Peyer's patch (tissue), 4 donors: ENCODE results near the gene MAD1L1.

Source experiments
- POLR2A ChIP-seq, 2 donors: fragments of 450-650 bp; IDR thresholded peaks; one replicate each; pipeline ENCODE4 v1.5.1; 2017; ENCODE audit warnings: antibody characterized with exemption in 2 of 2, mild to moderate bottlenecking in 2 of 2, moderate library complexity in 2 of 2
- TF ChIP-seq, protein P1 (sequence below), 6 experiments: fragments of 450-650 bp in 4 of 6; fragments of 200-600 bp in 2 of 6; sonication (generic) in 1 of 6; IDR thresholded peaks; one replicate each; pipeline ENCODE4 v1.5.1; 2017 to 2019; ENCODE audit warnings: antibody characterized with exemption in 6 of 6, mild to moderate bottlenecking in 3 of 6, moderate library complexity in 1 of 6

DNA sequence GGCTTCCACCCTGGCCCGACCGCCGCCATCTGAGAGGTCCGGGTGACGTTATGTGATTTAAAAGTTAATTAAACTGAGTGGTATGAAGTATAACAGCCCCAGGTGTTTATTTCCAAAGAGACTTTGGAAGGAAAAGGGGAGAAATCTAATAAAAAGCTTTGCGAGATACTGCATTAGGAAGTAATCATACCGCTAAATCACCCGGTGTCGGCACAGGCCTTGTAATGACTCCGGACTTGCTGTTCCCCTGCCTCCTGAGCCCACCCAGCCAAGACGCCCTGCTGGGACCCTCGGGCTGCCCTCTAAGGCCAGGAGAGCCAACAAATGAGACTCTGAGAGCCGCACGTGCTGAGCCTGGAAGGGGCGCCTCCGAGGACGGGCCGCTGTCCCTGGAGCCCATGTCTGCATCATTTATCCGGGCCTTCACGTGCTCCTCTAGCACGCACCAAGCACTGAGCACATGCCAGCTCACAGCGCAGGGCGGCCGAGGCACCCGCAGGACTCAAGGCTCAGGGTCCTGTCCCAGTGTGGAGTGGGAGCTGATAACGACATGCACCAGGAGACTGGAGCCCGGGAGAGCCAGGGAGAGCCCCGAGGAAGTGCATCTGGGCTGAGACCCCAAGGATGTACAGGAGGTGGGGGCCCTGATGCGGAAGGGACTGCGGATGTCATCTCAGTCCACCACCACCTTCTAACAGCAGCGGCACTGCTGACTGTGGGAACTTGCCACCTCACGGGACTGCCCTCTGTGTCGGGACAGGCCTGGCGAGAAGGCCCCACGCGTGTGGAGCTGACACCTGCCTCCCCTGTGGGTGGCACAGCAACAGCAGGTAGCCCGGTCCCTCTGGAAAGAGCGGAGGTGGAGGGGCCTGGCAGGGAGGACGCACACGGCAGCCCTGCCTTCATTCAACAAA is 380.0 kb downstream of the MAD1L1 start:
- TF ChIP-seq, protein P1, sequence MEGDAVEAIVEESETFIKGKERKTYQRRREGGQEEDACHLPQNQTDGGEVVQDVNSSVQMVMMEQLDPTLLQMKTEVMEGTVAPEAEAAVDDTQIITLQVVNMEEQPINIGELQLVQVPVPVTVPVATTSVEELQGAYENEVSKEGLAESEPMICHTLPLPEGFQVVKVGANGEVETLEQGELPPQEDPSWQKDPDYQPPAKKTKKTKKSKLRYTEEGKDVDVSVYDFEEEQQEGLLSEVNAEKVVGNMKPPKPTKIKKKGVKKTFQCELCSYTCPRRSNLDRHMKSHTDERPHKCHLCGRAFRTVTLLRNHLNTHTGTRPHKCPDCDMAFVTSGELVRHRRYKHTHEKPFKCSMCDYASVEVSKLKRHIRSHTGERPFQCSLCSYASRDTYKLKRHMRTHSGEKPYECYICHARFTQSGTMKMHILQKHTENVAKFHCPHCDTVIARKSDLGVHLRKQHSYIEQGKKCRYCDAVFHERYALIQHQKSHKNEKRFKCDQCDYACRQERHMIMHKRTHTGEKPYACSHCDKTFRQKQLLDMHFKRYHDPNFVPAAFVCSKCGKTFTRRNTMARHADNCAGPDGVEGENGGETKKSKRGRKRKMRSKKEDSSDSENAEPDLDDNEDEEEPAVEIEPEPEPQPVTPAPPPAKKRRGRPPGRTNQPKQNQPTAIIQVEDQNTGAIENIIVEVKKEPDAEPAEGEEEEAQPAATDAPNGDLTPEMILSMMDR (IDR thresholded peaks at IDR 0.05) = no peak
- no peak for TF ChIP-seq POLR2A (IDR thresholded peaks at IDR 0.05)
